GM20431 (cell line): ENCODE measurements around the gene C3orf22.
"Not testable (repeated sequence)": the region's sequence is repeated elsewhere in the genome, so short reads cannot be mapped to it uniquely, and the experiment has no call there.

Source experiments
- in situ Hi-C: fragments of 300-500 bp; cut with MseI, MboI; formaldehyde crosslinking; loops from one replicate; pipeline ENCODE4 v1.15.0; 2020; ENCODE audit warnings: low sequenced_read_pairs; ENCODE audit not compliant: unreplicated experiment

C3orf22 gene

DNA sequence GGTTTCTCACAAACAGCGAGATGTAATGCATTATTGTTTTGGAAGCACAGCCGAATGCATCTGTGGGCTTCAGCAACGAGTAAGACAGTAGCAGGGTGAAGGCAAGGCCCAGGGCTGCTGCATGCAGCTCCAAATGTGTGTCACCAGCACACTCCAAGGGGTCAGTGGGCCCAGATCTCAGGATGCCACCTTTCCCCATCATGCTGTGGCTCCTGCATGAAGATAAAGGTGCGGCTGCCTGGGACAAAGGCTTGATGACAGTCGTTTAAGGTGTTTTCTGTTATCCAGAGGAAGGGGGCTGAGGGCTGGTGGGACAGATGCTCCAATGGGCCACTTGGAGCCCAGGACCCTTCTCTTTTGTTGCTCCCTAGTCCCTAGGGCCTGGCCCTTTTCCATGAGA lies 13.2 kb downstream of the C3orf22 start:
- in situ Hi-C loops = no loop called here

DNA sequence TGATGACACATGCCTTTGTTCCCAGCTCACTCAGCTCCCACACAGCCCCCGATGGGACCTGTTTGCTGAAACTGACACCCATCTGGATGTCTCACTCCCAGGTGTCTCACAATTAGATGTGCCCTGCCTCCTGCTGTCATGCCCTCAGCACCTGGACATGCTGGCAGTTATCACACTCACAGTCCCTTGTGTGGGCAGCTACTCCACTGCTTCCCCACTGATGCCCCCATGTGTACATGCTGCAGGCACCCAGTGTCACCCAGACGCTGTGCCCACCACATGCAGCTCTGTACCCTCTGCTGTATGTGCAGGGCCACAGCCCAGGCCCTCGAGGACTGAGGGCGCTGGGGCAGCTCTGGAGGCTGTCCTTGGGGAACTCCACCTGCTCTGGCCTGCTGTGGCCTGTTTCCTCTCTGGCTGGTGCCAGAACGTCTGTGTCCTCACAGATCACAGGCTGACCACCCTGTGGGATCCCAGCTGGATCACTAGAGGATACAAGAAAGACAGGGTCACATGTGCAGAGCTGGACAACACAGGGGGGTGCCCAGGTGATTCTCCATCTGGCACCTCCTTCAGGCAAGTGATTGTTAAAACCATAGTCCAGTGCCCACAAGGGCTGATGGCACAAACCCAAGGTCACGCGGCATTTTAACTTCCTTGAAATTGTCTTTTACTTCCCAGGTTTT lies 14.0 kb downstream of the C3orf22 start:
- in situ Hi-C loops = no loop called here

DNA sequence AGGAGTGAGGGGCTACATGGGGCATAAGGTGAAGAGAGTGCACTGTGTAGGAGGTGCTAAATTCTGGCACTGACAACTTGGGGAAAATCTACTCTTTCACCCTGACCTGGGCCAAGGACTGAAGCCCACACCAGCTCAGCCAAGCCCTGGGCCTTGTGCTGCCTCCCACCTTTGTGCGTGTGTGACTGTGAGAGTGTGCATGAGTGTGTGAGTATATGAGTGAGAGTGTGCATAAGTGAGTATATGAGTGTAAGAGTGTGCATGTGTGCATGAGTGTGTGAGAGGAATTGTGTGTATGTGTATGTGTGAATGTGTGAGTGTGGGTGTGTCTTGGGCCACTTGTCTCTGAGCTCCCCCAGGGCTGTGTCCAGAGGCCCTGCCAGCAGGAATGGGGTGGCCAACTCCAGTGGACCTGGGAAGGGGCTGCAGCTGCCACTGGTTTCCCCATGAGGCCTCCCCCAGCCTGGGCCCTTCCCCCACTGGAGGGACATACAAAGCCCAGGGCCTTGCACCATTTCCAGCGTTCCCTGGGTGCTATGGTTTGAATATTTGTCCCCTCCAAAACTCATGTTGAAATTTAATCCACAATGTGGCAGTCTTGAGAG lies 15.2 kb downstream of the C3orf22 start:
- in situ Hi-C loops = no loop called here

DNA sequence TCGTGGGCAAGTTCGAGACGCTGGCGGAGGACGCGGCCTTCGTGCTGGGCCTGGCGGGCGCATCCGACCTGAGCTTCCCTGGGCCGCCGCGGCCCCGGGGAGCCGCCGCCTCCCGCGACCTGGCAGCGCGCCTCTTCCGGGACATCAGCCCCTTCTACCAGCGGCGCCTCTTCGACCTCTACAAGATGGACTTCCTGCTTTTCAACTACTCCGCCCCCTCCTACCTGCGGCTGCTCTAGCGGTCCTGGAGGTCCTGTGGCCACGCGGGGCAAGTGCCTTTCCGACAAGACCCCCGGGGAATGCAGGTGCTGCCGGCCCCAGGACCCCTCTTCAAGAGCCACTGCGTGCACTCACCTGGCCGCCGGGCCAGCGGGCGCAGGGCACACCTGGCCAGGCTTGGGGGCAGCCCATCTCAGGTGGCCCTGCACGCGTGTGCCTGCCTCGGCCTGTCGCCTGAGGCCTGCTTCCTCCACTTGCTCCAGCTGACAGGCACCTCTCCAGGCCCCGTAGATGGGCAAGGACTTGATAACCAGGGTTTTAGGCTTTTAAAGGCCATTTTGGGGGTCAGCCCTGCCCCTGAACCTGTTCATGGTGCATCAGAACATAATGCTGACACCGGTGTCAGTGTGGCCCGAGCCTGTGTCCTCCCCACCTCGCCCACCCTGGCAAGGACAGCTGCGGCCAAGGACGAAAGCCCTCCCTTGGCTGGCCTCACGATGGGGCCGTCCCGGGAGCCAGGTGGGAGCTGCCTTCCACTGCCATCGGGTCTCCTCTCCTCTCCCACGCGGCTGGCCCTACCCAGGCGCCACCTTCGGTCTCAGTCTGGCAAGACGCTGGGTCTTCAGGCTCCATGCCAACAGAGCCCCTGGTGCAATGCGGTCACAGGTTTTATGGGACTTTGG lies 16.1 kb downstream of the C3orf22 start:
- in situ Hi-C loops = no loop called here

DNA sequence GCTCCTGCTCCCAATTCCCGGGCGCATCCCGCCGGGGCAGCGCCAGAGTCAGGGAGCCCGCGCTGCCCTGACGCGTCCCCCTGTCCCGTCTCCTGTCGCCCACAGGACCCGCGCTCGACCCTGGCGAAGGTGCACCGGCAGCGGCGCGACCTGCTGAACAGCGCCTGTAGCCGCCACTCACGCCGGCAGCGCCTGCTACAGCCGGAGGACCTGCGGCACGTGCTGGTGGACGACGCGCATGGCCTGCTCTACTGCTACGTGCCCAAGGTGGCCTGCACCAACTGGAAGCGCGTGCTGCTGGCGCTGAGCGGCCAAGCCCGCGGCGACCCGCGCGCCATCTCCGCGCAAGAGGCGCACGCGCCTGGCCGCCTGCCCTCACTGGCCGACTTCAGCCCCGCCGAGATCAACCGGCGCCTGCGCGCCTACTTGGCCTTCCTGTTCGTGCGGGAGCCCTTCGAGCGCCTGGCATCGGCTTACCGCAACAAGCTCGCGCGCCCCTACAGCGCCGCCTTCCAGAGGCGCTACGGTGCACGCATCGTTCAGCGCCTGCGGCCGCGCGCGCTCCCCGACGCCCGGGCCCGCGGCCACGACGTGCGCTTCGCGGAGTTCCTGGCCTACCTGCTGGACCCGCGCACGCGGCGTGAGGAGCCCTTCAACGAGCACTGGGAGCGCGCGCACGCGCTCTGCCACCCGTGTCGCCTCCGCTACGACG lies 16.9 kb downstream of the C3orf22 start:
- in situ Hi-C loops = no loop called here

DNA sequence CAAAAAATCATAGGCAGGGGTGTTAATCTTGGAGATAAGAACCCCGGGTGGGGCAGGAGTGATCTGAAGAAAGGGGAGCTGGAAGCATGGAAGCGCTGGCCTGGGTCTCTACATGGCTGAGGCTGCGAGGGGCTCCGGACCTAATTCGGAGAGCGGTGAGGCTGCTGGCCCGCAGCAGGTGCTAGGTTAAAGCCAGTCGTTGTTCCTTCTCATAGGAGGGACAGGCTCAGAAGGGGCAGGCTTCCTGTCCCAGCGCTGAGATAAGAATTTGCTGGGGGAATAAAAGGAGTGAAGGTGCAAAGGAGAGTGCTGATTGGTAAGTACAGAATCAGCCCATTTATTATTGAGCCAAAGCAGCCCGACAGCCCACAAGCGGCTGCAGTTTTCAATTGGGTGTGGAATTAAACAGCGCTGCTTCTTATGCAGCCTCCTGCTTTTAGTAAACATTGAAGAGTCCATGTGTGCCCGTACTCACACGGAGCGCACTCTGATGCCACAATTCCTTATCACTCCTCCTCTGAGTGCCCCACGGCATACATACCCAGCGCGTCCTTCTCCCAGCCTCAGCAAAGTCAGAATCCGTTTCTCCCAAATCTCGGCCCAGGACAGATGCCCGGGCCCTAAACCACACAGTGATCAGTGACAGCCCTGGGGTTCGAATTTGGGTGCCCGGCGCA lies 17.6 kb downstream of the C3orf22 start:
- in situ Hi-C loops = no loop called here

DNA sequence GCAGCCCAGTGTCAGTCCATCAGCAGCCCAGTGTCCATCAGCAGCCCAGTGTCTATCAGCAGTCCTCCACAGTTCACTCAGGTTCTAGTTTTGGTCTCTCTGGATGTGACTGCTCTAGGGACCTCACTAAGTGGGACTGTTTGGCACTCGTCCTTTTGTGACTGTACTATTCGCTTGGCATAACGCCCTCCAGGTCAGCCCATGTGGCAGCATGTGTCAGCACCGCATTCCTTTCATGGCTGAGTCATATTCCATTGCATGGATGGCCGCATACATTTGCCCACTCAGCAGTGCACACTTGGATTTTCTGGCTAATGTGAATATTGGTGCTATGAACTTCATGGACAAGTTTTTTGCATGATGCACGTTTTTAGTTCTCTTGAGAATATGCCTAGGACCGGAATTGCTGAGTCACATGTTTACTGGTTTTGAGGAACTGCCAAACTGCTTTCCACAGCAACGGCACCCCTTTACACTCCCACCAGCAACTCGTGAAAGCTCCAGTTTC lies 18.3 kb downstream of the C3orf22 start:
- in situ Hi-C loops = no loop called here

DNA sequence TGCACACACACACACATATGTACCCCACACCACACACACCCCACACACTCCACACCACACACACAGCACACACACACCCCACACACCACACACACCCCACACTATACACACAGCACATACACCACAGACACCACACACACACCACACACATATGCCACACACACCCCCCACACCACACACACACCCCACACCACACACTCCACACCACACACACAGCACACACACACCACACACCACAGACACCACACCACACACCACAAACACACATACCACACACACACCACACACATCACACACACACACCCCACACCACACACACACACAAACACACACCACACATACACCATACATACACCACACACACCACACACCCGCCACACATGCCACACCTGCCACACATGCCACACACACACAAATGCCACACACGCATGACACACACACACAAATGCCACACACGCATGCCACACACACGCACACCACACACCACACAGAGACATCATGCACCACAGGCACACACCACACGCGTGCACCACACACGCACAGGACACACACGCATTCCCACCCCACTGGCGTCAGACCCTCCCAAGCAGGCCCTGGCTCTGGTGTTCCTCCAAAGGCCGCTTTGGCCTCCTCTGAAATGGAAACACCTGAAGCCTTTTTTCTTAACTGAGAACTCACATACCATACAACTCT lies 19.0 kb downstream of the C3orf22 start:
- in situ Hi-C loops = no loop called here

DNA sequence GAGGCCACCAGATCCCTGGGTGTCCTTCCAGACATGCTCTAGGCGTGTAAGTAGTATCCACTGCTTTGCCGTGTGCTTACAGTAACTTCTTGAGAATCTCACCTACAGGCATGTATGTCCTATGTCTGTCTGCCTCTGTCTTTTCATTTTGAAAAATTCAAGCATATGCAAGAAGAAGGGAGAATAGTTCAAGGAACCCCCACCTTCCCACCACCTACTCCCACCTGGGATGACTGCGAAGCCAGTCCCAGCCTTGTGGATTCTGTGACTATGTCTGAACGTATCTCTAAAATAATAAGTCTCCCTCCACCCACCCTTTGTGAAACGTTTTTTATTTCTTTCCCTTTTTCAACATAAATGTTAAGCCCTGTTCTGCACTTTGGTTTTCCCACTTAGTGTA lies 19.8 kb downstream of the C3orf22 start:
- in situ Hi-C loops = no loop called here

DNA sequence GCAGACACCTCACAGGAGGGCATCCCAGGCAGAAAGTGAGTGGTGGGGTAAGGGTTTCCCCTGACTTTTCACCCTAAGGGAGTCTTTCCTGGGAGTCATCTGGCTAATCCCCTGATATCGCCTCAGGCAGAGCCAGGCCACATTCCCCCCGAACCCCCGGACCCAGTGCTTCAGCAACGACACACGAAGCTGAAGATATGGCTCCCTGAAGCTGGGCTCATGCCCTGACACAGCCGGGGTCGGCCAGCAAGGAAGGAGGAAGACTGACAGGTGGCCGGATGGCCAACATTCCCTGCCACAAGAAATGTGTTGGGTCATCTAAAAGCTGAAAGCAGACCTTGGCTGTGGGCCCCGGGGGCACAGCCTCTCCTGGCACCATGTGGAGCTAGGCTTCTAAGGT lies 20.4 kb downstream of the C3orf22 start:
- in situ Hi-C loops = no loop called here

DNA sequence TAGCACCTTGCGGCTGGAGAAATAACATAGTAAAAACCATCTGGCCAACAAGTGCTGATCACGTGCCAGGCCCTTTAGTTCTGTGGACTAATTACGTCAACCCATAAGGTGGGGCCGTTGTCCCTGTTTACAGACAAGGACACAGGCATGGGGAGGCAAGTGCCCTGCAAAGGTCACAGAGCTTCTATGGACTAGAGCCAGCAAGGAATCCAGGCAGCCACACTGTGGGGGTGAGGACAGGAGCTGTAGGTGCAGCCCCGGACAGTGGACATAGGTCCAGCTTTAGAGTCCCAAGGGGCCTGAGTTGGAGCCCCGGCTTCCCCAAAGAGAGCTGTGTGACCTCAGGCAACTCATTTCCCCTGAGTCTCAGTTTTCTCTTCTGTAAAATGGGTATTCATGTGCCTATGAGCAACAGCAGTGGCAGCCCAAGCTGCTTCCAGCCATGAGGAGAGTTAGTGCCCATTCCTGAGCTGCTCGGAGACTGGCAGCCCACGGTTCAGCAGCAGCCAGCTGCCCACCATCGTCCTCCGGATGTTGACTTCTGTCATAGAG lies 20.9 kb downstream of the C3orf22 start:
- in situ Hi-C loops = no loop called here

DNA sequence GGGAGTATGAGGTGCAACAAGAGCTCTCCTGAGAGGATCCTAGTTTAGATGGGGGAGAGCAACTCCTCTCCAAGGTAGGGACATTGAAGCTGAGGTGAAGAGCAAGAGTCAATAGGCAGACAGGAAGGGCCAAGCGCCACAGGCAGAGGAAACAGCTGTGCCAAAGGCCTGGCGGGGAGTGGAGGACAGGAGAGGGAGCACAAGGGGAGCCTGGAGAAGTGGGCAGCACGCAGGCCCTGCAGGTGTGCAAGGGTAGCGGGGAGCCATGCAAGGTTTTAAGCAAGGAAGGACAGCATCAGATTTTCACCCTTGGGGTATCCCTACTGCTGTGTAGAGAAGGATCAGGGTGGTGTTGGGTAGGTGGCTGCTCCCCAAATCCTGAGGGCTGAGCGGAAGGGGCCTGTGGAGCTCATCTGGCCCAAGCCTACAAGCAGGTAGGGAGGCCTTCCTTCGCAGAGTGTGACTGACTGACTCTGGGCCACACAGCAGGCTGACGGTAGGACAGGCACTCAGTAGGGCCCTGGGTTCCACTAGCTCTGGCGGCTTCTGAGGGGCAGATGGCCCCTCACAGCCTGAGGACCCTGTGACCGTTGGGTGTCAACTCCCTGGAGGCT lies 21.5 kb downstream of the C3orf22 start:
- in situ Hi-C loops = no loop called here

DNA sequence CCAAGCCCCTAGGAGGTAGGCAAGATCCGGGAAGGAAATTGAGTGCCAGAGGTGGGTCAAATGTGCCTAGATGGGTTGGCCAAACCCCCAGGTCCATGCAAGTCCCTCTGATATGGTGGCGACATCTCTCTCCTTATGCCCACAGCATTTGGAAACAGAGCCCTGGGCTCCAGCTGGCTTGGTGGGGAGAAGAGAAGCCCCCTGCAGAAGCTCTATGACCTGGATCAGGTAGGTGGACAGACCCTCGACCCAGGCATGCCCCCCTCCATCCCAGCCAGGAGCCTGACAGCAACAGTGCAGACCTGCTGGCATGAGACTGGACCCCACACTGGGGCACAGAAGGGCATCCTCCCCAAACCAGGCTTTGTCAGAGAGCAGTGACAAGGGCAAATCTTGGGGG lies 22.6 kb downstream of the C3orf22 start:
- in situ Hi-C loops = no loop called here

DNA sequence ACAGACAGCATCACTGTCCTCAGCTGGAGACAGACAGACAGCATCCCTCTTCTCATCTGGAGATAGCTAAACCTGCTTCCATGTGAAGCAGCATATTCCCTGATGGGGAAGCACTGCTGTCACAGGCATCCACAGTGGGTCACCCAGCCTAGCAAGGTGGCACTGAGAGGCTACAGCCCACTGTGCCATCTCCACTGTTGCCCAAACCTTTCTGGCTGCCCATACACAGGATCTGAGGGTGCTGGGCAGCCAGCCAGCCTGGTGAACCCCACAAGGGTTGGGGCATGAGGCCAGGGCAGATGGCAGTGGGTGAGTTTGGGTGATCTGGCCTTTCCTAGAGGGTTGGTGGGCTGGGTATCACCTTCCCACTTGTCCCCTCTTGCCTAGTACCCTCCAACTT lies 23.1 kb downstream of the C3orf22 start:
- in situ Hi-C loops = no loop called here

DNA sequence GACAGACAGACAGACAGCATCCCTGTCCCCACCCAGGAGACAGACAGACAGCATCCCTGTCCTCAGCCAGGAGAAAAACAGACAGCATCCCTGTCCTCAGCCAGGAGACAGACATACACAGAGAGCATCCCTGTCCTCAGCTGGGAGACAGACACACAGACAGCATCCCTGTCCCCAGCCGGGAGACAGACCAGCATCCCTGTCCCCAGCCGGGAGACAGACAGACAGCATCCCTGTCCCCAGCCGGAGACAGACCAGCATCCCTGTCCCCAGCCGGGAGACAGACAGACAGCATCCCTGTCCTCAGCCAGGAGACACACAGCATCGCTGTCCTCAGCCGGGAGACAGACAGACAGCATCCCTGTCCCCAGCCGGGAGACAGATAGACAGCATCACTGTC lies 24.0 kb downstream of the C3orf22 start:
- in situ Hi-C loops = not testable (repeated sequence)

DNA sequence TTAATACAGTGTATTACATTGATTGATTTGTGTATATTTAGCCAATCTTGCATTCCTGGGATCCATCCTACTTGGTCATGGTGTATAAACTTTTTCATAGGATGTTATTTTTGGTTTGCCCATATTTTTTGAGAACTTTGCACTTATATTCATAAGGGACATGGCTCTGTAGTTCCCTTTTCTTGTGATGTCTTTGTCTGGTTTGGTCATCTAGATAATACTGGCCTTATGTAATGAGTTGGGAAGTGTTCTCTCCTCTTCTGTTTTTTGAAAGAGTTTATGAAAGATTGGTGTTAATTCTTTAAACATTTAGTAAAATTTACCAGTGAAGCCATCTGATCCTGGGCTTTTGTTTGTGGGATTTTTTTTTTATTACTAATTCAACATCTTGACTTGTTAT lies 25.2 kb downstream of the C3orf22 start:
- in situ Hi-C loops = no loop called here

DNA sequence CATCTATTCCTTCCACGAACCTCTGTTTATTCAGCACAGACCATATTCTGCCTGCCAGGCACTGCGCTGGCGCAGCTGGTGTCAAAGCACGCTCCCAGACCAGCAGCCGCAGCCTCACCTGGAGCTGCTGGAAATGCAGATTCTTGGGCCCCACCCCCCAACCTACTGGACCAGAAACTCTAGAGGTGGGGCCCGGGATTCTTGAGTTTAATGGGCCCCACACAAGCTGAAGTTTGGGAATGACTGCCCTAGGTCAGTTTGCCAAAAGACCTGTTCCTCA lies 27.7 kb downstream of the C3orf22 start:
- in situ Hi-C loops = no loop called here

DNA sequence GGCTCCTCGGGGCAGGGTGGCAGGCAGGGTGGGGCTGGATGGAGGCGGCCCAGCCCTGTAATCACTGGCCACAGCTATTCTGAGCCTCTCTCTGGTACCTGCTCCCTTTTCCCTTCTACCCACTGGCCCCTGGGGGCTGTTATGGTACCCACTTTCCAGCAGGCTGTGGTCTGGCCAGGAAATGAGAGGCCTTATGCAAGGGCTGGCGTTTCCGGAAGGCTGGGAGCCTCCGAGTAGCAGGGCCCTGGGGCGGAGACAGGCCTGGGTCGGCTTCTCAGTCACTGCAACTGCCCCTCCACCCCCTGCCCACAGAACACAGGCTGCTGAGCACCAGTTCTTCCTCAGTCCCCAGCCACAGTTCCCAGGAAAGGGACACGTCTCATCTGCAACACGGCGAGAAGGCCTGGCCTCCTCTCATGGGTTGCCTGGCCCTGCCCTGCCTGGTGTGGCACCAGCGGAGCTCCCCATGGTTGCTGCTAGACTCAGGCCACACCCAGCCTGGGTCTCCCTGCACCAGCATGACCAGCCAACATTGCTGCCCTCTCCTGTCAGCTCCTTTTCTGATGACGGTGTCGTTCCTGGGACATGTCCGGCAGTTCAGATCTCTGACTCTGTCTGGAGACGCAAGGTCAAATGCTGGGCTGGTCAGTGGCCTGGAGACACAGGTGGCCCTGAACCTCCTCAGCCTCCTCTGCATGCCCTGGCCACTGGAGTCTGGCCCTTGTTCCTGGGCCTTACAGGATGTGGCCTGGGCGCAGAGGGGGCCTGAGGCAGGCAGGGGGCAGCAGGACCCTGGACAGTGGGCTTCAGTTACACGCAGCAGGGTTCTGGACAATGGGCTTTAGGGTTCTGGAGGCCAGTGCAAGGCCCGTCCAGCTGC lies 28.3 kb downstream of the C3orf22 start:
- in situ Hi-C loops = no loop called here
